Cardiac muscle cell (in vitro differentiated cells and primary cell): ENCODE measurements around the gene EPB41L4B. TPM values are rescaled to one million over a fixed set of nuclear protein-coding genes. Genes with fewer than 3 reads are reported as not detected.

Experiments
- DNase-seq, 2 donors: peaks; one replicate each; pipeline versions ENCODE4 v3.0.0 to v3.0.0-alpha.2; 2010 to 2017; ENCODE audit warnings: low read depth in 1 of 2, low spot score in 1 of 2
- H3K27ac ChIP-seq: fragments of 200-600 bp; sonication (generic); 2 replicates; pipeline ENCODE4 v1.5.1; 2016
- H3K27me3 ChIP-seq: fragments of 200-600 bp; sonication (generic); 2 replicates; pipeline ENCODE4 v1.6.0; 2016; ENCODE audit warnings: control low read depth
- H3K36me3 ChIP-seq: fragments of 200-600 bp; sonication (generic); 2 replicates; pipeline ENCODE4 v1.5.1; 2016; ENCODE audit warnings: control low read depth
- H3K4me1 ChIP-seq: fragments of 200-600 bp; sonication (generic); 2 replicates; pipeline ENCODE4 v1.8.1; 2017; ENCODE audit warnings: low read depth, mild to moderate bottlenecking, mixed run types
- H3K4me3 ChIP-seq: fragments of 200-600 bp; sonication (generic); 2 replicates; pipeline ENCODE4 v1.5.1; 2016; ENCODE audit warnings: mild to moderate bottlenecking
- H3K9me3 ChIP-seq: fragments of 200-600 bp; sonication (generic); 2 replicates; pipeline ENCODE4 v1.5.1; 2017; ENCODE audit warnings: low read depth, mild to moderate bottlenecking, control low read depth
- polyA plus RNA-seq: library from polyadenylated mRNA; unstranded; fragments of >200 nt; fragmentation: Nextera tagmentation; extraction: Ambion mirVana; gene quantifications from 2 replicates; pipeline ENCODE4 v1.2.1, GENCODE V29; 2016
- total RNA-seq: library from RNA; depleted of rRNA; stranded (reverse); fragments of >200 nt; gene quantifications from 2 replicates; pipeline ENCODE4 v1.2.3, GENCODE V29; 2016
- TF ChIP-seq, protein P1 (sequence below): IDR thresholded peaks from 2 replicates; pipeline ENCODE4 v1.5.1; 2012; ENCODE audit warnings: low read depth, mild to moderate bottlenecking, low read length

EPB41L4B gene
- total and polyA plus RNA-seq, 2 experiments from 2014 or later: 2.0 to 2.1 TPM

GRCh38 chr9:109329638-109330258 is 8.9 kb upstream of the EPB41L4B start:
- no peak overlapping the region for H3K27ac ChIP-seq
- TF ChIP-seq, protein P1, sequence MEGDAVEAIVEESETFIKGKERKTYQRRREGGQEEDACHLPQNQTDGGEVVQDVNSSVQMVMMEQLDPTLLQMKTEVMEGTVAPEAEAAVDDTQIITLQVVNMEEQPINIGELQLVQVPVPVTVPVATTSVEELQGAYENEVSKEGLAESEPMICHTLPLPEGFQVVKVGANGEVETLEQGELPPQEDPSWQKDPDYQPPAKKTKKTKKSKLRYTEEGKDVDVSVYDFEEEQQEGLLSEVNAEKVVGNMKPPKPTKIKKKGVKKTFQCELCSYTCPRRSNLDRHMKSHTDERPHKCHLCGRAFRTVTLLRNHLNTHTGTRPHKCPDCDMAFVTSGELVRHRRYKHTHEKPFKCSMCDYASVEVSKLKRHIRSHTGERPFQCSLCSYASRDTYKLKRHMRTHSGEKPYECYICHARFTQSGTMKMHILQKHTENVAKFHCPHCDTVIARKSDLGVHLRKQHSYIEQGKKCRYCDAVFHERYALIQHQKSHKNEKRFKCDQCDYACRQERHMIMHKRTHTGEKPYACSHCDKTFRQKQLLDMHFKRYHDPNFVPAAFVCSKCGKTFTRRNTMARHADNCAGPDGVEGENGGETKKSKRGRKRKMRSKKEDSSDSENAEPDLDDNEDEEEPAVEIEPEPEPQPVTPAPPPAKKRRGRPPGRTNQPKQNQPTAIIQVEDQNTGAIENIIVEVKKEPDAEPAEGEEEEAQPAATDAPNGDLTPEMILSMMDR: no peak

GRCh38 chr9:109328978-109329637 is 8.2 kb upstream of the EPB41L4B start:
- Histone ChIP-seq H3K9me3 (no peaks in the 10 kb centered on the region), H3K36me3 (no peaks in the 10 kb centered on the region), H3K27me3 (peaks cover 3% of the 10 kb centered on the region), H3K27ac (no peak overlapping the region), H3K4me3 (no peak overlapping the region), H3K4me1 (no peaks in the 10 kb centered on the region)
- TF ChIP-seq, protein P1: no peak
- peak in 1 of 2 donors; percentile 74 for DNase-seq

More at GRCh38 chr9:109329638-109330258, 8.9 kb upstream of the EPB41L4B start:
- Histone ChIP-seq H3K4me3 (no peak overlapping the region), H3K4me1 (no peaks in the 10 kb centered on the region), H3K36me3 (no peaks in the 10 kb centered on the region), H3K27me3 (peaks cover 3% of the 10 kb centered on the region), H3K9me3 (no peaks in the 10 kb centered on the region)
- DNase-seq: peak; percentile 30 to 66

- Histone ChIP-seq H3K27me3 (peaks cover 8% of the 10 kb centered on the region), H3K9me3 (no peaks in the 10 kb centered on the region), H3K36me3 (no peaks in the 10 kb centered on the region), H3K4me1 (no peaks in the 10 kb centered on the region), H3K27ac (no peak overlapping the region), H3K4me3 (no peak overlapping the region)
- no peak for DNase-seq
- TF ChIP-seq, protein P1: no peak
These were observed 4.2 kb upstream of the EPB41L4B start for GRCh38 chr9:109325089-109325488.

GRCh38 chr9:109323771-109324170 is 2.9 kb upstream of the EPB41L4B start:
- TF ChIP-seq, protein P1: no peak
- H3K9me3 ChIP-seq: no peaks in the 10 kb centered on the region
- H3K4me3 ChIP-seq: no peak overlapping the region
- no peak for DNase-seq
- no peaks in the 10 kb centered on the region for H3K36me3 ChIP-seq
- H3K4me1 ChIP-seq: peaks cover 4% of the 10 kb centered on the region
- H3K27ac ChIP-seq: no peak overlapping the region
- H3K27me3 ChIP-seq: peaks cover 21% of the 10 kb centered on the region

DNA sequence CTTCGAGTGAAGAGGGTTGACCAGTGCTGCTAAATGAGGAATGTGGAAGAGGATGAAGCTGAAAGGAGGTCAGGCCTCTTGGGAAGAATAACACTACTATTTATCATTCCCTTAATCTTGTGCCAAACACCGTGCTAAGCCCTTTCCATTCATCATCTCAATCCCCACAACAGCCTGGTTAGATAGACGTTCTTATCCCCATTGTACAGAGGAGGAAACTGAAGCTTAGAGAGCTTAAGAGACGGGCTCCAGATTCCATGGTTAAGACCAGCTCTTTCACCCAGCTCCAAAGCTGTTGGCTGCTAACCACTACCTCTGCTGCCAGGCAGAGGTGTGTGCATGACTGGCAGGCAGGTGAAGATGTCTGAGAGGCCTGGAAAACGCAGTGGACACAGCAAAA is 868 bp upstream of the EPB41L4B start:
- H3K36me3 ChIP-seq: no peaks in the 10 kb centered on the region
- peaks cover 4% of the 10 kb centered on the region for H3K4me1 ChIP-seq
- peaks cover 41% of the 10 kb centered on the region for H3K27me3 ChIP-seq
- H3K4me3 ChIP-seq: no peak overlapping the region
- no peaks in the 10 kb centered on the region for H3K9me3 ChIP-seq
- TF ChIP-seq, protein P1: no peak
- no peak overlapping the region for H3K27ac ChIP-seq
- no peak for DNase-seq
